GM18517 (cell line): ENCODE data around the gene PNRC2.
A peak's percentile ranks its signal among the peaks of the same experiment; 100 is the strongest.
"Not testable (repeated sequence)": the region's sequence is repeated elsewhere in the genome, so short reads cannot be mapped to it uniquely, and the experiment has no call there.

Source experiments
- ATAC-seq: cut with Tn5 transposase; IDR thresholded peaks from one replicate; pipeline ENCODE4 v1.9.1; 2021; ENCODE audit warnings: mild to moderate bottlenecking, moderate library complexity; ENCODE audit not compliant: unreplicated experiment

PNRC2 gene

DNA sequence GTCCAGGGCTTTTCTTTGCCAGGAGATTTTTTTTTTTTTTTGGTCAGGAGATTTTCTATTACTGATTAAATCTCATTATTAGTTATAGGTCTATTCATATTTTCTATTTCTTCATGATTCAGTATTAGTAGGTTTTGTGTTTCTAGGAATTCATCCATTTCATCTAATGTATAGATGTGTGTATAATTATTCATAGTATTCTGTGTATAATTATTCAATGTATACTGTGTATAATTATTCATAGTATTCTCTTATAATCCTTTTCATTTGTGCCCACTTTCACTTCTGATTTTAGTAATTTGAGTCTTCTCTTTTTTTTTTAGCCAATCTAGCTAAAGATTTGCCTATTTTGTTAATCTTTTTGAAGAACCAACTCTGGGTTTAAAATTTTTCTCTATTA is 12.3 kb upstream of the PNRC2 start:
- ATAC-seq: no peak

DNA sequence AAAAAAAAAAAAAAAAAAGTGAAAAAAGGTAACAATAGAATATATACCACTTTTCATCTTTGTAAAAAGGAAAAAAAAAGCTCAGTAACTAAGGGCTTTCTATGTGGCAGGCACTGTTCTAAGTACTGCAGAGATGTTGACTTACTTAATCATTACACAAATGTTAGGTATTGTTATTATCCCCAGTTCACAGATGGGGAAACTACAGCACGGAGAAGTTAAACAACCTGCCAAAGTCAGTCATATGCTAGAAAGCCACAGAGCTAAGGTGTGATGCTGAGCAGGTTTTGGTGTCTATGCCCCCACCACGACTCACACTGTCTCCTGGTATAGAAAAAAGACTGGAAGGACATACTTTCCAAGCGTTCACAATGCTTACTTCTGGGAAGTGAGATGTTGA is 6.6 kb upstream of the PNRC2 start:
- no peak for ATAC-seq

DNA sequence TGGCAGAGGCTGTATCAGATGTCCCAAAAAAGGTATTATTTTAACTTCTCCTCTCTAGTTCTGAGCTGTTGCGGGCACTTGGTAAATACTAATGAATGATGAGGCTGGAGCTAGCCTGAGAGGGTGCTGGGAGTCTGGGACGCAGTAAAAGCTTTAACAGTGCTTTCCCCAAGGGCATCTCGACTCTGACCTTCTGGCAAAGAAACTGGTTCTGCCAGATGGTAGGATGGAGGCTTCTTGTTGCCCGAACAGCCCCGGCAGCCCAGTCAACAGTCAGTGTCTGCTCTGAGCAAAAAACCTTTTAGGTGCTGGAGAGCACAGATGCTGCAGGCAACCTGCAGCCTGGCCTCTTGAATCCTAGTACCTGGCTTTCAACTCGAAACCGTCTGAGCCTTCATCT is 2.5 kb upstream of the PNRC2 start:
- no peak for ATAC-seq

DNA sequence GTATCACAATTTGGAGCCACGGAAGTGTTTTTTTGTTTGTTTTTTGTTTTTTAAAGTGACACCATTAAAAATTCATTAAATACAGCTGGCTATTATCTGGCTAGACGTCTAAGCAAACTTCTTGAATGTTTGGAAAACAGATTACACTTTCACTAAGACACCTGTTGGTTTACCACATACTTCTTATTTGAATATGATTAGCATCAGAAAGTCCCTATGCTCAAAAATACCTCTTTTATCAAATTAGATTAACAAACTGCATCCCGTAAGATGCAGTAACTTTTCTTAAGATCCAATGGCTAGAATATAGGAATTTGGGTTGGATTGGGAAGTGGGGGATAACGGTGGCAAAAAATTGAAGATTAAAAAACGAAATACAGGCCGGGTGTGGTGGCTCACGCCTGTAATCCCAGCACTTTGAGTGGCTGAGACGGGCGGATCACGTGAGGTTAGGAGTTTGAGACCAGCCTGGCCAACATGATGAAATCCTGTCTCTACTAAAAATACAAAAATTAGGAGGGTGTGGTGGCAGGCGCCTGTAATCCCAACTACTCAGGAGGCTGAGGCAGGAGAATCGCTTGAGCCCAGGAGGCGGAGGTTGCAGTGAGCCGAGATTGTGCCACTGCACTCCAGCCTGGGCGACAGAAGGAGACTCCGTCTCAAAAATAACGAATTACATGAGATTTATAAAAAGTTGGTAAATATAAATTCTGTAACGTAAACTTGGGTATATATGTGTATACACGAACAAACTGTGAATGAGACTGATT is 1.4 kb upstream of the PNRC2 start:
- not testable (repeated sequence) for ATAC-seq

DNA sequence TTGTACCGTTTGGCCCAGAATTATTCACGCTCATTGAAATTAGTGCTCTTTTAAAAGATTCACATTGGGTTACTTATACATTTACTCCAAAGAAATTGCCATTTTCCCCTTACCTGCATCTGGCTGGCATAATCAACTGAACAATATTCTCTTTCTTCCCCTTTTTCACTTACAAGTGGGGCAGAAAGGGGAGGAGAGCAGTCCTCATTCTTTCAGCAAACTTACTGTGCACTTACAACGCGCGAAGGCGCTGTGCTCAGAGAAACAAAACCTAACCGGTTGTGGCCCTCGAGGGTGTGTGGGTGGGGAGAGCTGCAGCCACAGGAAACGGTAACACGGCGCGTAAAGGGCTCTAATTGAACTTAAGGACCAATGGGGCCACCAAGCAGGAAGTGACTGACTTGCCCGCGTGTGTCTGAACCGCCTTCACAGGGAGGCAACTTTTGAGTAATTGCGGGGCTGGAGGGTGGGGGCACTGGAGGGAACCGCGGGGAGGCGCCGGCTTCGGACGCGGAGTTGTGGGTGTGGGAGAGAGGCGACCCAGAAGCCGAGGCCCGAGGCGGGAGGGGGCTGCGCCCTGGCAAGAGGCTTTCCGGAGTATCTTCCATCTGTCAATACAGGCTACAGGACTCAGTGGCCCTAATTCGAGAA is 693 bp upstream of the PNRC2 start:
- peak; percentile 60 for ATAC-seq

DNA sequence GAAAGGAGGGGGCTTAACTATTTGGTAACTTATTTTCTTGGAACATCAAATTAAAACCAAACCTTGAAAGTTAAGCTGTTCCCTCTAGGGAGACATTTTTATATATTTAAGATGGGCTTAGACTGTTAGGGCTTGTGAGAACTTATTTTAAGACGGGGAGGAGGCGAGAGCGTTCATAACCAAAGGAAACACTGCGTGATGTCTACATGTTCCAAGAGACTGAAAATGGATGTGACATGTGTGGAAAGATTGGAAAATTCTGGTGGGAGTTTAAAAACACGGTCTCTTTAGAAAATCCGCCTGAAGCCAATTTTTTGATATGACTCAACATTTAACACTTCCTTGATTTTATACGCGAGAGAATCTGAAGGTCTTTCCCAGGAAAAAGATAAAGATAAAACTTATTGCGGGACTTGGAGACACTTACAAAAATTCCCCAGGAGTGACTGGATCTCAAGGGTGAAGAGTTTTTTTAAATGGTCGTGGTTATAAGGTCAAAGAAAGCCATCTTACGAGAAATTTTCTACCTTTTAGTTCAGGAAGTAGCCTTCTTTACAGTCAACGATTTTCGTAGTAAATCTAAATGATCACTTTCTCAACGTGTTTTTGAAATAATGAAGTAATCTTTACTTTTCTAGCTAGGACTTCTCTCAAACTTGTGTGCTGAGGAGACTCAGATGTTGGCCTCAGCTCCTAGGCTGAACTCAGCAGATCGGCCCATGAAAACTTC is 828 bp downstream of the PNRC2 start:
- ATAC-seq: no peak

DNA sequence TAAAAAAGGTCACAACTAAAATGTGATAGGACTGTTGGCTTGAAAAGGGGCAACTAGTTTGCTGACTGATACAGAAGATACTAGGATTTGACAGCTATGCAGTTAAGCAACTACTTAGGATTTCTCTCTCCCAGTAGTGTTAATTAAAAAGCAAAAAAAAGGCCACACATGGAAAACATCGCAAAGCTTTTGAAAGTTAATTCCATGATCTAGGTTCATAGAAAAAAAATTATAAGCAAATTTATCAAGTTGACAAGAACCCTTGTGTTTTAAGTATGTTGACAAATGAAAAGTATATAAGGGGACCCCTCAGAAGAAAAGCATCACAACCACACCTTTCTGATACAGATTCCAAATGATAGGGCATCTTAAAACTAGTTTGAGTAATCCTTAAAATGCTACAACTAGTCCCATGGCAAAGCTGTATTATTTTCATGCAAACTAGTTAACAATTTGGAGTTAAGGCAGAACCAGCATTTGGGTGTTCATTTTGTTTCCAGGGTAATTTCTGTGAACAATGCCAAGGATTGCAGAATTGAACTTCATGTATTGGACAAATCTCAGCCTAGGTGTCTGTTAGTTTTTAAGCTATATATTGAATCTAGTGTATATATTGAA is 4.1 kb downstream of the PNRC2 start:
- no peak for ATAC-seq

DNA sequence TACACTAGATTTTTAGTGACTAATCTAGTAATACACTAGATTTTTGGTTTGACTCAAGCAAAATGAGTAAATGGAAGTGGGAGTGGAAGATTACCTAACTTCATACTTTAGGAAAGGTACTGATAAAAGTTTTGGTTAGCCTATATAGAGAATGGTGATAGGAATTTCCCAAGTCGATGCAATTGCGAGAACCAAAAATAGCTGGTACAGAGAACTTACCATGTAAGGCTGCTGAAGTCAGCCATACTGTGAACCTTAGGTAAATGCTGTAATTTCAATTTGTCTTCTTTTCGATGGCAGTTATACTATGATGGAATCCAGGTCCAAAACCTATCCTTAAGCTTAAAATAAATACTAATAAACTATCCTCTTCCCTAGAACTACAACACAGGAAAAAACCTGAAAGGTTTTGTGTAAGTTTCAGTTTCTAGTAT is 4.6 kb downstream of the PNRC2 start:
- no peak for ATAC-seq

DNA sequence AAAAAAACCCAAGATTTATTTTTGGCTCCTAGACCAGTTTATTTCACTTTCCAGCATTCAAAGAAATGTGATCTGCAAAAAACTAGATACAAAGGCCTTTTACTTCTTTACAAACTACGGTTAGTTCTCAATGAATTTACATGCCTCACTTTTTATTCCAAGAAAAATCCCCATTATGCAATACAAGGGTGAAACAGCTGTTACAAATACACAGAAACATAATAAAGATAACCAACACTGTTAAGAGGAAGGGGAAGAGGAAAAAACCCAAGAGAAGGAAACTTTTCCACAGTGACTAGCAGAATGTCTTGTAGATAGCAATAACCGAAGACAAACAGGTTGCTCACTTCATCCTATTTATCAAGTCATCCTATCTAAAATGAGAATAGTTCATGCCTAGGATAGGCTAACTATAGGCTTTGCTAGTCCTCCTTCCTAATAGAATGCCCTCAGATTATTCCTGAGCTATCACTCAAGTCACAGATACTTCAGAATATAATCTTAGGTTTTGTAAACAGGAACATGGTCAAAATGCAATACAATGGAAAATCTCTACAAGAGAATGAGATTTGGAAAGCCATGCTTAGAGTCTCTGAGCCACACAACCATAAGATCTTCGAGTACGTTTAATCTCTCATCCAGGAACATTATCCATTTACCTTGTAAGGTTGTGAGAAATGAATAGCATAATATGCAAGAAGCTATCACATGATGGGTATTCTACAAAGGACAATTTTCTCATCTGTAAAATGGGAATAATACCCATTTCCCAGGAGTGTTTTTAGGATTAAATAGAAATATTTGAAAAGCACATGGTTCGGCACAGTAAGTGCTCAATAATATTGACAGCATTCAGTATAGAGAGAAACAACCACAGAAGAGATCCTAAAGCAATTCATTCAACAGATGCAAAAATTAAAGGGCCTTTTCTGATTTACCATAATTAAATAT is 5.4 kb downstream of the PNRC2 start:
- no peak for ATAC-seq

DNA sequence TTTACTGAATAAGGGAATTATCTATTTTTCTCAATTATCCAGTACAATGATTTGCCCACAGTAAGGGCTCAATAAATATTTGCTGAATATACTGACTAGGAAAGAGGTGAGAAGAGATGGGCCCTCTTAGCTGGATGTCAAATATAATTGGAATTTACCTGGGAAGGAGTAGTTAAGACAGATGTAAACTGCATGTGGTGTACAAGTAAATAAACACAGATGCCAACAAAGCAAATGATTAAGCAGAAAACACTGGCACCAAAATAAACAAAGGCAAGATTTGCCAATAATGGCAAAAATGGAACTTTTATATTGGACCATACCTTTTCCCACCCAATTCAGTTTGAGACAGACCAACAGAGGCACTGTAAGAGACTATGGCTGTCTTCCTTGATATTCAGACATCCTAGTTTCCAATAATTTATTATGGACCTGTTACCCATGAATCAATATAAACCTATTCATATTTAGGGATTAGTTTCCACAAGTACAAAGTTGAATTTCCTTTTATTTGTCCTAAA is 7.4 kb downstream of the PNRC2 start:
- no peak for ATAC-seq

DNA sequence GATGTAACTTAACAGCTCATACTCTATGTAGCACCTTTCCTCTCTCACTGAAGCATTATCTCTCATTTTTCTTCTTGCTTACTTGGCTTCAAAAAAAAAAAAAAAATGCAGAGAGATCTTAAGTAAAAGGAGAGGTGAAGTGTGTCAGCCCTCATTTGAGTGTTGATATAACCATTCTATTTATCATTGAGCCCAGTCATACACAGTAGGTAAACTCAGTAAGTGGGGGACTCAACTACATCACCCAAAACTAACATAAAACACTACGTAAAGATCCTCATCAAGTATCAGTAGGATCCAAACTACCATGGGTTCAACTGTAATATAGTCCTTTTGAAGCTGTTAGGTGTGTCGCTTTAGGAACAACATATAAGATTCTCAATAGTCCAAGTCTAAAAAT is 8.2 kb downstream of the PNRC2 start:
- no peak for ATAC-seq

DNA sequence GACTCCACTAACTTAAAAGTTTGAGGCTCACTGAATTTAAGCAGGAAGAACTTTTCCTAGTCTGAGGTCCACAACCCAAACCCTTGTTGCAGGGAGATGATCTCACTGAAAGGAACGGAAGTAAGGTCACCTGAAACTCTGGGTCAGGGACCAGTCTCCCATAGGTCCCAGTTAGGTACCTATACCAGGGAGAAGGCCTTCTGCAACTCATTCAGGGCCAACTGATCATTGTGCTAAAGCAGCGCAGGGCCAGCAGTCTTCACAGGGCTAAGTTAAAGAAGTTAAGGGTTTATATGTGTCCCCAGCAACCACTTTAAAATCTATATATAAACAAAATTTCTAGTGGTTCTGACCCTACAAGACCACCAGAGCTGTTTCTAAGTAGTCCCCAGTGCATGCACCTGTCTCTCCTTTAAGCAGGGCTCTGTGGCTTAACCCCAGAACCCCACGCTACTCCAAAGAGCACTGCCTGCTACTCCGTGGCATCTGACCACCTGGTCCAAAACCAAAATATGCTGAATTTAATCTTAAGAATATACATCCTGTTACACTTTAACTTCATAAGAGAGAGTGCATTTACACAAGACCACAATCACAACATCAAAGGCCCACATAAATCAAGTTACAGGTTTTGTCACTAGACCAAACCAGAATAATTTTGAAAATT is 17.7 kb downstream of the PNRC2 start:
- ATAC-seq: no peak

DNA sequence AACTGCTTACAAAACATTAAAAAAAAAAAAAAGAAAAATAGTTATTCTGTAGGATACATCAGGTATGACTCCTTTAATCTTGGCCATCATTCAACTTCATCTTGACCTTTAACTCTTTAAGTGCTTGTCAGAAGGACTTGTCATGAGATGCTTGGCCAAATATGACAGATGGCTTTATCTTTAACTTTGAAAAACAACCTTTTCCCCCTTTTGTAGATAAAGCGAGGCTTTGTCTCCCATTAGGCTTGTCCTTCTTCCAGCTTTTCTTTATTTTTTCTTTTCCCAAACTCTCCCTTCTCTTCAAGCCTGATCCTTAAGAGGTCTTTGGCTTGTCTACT is 18.2 kb downstream of the PNRC2 start:
- no peak for ATAC-seq

DNA sequence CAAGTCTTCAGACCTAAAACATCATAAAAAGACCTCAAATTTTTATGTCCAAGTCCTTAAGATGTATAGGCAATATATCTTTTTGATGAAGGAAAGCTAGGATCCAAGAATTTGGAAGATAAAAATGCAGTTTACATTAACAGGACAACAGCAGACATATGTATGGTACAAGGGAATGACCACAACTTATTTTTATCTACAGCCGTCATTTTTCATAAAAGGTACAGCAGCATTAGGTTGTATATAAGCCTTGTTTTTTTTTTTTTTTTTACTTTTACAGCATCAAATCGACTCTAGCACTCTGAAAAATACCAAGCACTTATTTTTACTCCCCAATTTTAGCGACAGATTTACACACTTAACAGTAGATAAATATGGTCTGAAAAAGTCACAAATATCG is 19.2 kb downstream of the PNRC2 start:
- ATAC-seq: no peak

DNA sequence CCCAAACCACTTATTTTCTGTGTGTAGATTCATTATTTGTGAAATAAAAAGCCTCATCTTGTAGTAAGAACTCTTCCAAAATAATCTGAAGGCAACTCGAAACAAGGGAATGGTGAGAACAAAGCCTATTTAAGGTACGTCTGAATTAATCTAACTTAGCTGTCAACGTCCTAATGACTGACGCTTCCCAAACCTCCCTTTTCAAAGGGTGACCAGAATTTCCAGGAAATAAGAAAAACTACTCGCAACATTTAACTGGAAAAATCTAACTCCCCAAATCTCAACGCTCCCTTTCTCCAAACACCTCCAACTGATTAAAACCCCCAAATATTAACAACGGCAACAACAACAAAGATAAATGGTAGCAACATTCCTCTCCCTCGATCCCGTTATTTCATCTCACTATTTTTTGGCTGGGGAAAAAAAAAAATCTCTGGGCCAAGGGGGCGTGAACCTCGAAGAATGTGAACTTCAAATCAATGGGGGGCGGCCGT is 19.8 kb downstream of the PNRC2 start:
- ATAC-seq: no peak

DNA sequence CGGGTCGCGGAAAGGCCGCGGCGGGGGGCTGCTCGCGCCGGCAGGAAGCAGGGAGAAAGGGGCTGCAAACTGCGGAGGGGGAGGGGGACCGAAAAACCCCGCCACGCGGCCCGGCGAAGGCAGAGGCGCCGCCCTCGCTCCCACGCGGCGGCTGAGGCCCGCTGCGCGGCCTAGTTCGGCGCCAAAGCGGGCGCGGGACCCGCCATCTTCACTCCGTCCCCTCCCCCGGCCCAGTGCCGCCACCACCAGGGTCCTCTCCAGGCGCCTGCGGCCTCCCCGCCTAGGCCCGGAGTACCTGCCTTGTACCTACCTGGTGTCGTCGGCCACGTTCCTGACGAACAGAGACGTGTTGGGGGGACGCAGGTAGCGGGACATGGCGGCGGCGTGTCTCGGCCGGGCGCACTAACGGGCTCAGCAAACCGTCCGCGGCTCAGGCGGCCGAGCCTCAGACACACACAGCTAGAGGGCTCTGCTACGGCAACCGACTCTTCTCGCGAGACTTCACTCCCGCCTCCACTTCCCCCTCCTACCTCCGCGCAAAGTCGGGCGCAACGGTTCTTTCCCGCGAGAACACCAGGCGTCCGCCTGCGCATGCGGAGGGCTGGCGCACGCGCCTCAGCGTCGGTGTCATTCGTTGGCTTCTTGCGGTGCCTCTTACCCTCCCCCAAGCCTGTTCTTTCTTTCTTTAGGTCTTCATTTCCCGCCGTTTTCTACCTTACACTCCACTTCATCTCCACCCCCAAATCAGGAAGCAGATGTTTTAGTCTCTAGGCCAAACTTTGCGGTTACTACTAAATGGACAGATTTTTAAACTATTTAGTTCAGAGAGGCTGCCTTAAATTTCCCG is 20.5 kb downstream of the PNRC2 start, which contains the start of gene SRSF10:
SRSF10 (minus strand) TSS at position 447 of the 847 bp plus-strand sequence; CDS start at position 375, 72 bp downstream.
- ATAC-seq: peak; percentile 83

DNA sequence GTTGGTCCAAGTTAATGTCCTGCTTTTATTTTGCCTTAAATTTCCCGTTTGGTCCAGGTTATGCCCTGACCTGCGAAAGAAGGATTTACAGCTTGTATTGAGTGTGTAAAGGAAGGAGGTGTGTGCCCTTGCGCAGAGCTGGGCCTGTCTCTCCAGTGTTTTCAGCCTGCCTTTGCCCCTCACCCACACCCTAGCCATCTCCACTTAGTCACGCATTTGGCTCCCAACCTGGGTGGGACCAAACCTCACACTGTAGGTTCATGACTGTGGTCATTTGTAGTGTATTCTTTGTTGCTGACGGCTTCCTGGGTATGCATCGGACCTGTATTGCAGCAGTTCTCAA is 21.1 kb downstream of the PNRC2 start:
- ATAC-seq: peak; percentile 38

DNA sequence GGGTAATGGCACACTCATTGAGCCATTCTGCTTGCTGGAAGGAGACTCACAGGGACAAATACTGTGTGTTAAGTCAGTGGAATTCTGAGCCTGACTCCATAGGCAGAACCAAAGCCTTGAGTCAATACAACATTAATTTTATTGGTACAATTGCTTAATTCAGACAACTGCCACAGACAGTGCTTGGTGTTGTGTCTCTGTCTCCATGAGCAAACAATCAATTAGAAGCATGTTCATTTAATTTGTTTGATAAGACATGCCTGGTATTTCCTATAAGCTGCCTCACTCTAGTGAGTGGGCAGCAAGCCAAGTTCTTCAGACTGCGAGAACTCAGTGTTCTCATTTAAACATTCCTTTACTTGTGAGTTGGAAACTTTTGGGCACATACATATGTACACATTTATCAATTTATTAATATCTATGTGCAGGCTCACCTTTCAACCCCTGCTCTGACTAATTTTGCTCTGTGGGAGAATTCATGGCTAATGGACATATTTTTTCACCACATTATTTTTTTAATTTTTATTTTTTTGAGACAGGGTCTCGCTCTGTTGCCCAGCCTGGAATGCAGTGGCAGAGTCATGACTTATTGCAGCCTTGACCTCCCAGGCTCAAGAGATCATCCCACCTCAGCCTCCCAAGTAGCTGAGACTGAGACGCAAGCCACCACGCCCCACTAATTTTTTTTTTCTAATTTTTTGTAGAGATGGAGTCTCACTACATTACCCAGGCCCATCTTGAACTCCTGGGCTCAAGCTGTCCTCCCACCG is 25.0 kb downstream of the PNRC2 start:
- no peak for ATAC-seq
